ENCODE results near the gene RBM33.
A peak's percentile ranks its signal among the peaks of the same experiment; 100 is the strongest.

GRCh38 chr7:155804897-155805825 is 160.7 kb downstream of the RBM33 start:
- no peak for TF ChIP-seq POLR2A (IDR thresholded peaks at IDR 0.05; ENCODE audit: control extremely low read depth in 1 of 2, low read depth in 2 of 2, low read length in 2 of 2)
- peak; percentile 84 for TF ChIP-seq MAX (IDR thresholded peaks at IDR 0.05)
- peak in 2 of 3 experiments; percentile 64 to 86; a peak in 3 of 4 replicates for TF ChIP-seq CTCF (IDR thresholded peaks at IDR 0.05; ENCODE audit: control extremely low read depth in 1 of 3, insufficient read depth in 1 of 3, low read depth in 1 of 3, low read length in 3 of 3)
- no peak for TF ChIP-seq BRCA1 (IDR thresholded peaks at IDR 0.05; ENCODE audit: low read depth, low read length)
- no peak for TF ChIP-seq USF2 (IDR thresholded peaks at IDR 0.05; ENCODE audit: low read length)
- TF ChIP-seq EP300 (IDR thresholded peaks at IDR 0.05; ENCODE audit: borderline replicate concordance in 1 of 2, low read depth in 2 of 2, low read length in 2 of 2): no peak
- TF ChIP-seq CEBPB (IDR thresholded peaks at IDR 0.05; ENCODE audit: low read depth, low read length): no peak
- peak; percentile 57 for TF ChIP-seq RNF2 (IDR thresholded peaks at IDR 0.05; ENCODE audit: borderline replicate concordance, low read depth, low read length, missing control alignments, poor library complexity, severe bottlenecking)
